Measurements from ENCODE around the gene CACNA1C.

- TF ChIP-seq CTCF (IDR thresholded peaks at IDR 0.05): no peak
- TF ChIP-seq POLR2AphosphoS5 (IDR thresholded peaks at IDR 0.05): no peak
- TF ChIP-seq EP300 (IDR thresholded peaks at IDR 0.05): no peak
Observed at GRCh38 chr12:2422591-2422990, 369.8 kb downstream of the CACNA1C start.
